Measurements from ENCODE around the gene PLIN4.
"Not testable (repeated sequence)": the region's sequence is repeated elsewhere in the genome, so short reads cannot be mapped to it uniquely, and the experiment has no call there.

PLIN4 gene, protein sequence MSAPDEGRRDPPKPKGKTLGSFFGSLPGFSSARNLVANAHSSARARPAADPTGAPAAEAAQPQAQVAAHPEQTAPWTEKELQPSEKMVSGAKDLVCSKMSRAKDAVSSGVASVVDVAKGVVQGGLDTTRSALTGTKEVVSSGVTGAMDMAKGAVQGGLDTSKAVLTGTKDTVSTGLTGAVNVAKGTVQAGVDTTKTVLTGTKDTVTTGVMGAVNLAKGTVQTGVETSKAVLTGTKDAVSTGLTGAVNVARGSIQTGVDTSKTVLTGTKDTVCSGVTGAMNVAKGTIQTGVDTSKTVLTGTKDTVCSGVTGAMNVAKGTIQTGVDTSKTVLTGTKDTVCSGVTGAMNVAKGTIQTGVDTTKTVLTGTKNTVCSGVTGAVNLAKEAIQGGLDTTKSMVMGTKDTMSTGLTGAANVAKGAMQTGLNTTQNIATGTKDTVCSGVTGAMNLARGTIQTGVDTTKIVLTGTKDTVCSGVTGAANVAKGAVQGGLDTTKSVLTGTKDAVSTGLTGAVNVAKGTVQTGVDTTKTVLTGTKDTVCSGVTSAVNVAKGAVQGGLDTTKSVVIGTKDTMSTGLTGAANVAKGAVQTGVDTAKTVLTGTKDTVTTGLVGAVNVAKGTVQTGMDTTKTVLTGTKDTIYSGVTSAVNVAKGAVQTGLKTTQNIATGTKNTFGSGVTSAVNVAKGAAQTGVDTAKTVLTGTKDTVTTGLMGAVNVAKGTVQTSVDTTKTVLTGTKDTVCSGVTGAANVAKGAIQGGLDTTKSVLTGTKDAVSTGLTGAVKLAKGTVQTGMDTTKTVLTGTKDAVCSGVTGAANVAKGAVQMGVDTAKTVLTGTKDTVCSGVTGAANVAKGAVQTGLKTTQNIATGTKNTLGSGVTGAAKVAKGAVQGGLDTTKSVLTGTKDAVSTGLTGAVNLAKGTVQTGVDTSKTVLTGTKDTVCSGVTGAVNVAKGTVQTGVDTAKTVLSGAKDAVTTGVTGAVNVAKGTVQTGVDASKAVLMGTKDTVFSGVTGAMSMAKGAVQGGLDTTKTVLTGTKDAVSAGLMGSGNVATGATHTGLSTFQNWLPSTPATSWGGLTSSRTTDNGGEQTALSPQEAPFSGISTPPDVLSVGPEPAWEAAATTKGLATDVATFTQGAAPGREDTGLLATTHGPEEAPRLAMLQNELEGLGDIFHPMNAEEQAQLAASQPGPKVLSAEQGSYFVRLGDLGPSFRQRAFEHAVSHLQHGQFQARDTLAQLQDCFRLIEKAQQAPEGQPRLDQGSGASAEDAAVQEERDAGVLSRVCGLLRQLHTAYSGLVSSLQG (N-terminal part only)

DNA sequence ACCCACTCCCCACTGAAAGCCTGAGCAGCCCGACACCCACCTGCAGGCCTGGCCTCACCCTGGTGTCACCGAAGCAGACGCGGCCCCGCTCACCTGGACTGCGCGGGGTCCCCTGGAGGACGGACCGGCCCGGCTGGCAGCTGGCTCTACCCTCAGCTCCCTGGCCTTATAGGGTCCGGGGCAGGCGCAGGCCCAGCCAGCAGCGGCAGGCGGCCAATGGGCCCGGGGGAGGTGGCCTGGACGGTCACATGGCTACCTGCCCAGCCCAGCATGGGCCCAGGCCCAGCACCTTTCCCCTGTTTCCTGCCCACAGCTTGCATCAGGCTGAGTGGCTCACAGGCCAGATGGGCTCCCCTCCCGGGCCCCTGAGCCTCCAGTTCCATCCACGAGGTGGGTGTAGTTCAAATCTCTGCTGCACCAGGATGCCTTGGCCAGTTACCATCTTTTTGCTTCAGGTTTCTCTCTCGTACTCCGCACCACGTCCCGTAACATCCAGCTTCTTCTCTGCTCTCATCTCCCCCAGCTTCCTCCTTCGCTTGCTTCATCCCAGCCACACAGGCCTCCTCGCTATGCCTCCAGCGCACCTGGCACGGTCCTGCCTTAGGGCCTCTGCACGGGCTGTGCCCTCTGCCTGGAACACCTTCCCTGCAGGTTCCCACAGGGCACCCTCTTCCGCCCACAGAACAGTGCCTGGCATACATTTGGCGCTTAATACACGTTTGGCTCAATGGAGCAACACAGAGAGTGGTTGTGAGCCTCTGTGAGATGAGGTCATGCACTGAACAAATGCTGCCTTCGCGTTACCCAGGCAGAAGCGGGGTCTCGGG lies at the start of gene PLIN4:
Gene PLIN4 (minus strand): TSS at position 142 of the 827 bp plus-strand sequence. CDS start 214 bp downstream, outside the sequence.
- no peak for DNase-seq

DNA sequence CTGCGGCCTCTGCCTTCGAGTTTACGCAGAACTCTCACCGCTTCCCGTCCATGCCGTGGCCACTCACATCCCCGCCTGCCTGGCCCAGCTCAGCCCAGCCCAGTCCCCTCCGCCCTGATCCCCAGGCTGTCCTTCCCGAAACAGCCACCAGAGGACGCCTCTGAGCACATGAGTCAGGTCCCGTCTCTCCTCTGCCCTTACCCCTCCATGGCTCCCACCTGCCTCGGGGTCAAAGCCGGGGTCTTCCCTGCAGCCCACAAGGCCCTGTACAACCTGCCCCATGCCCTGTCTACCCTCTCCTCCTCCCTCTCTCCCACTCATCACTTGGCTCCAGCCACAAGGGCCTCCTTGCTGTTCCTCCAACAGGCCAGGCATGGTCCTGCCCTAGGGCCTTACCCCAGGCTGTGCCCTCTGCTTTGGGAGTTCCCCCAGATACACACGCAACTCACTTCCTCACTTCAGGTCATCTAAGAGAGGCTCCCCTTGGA lies 49.3 kb upstream of the PLIN4 start:
- peak; percentile 53 for DNase-seq

DNA sequence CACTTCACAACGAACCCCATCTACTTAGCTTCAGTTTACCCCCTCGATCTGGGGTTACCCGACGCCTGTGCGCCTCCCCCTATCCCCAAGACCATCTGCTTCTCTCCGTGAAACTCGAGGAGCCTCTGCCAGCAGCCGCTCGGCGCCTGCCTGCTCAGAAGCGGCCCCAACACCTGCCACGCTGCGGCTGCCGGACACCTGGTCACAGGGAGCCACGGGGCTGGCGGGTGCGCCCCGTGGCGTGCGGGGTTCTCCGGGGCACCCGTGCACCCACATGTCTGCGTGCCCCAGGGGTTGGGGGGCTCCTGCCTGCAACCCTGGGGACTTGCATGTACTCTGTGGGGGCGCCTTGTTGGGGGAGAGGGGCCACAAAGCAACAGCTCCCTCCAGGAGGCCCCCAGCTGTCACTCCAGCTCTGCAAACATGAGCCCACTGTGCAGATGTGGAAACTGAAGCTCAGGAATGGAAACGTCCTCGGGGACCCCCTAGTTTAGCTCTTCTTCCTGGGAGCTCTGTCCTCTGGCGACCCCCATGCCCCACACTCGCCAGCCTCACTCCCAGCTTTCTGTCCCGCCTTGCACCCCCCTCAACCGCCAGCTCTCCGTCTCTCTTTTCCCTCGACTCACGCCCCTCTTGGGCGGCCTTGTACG lies 48.2 kb upstream of the PLIN4 start:
- no peak for DNase-seq

DNA sequence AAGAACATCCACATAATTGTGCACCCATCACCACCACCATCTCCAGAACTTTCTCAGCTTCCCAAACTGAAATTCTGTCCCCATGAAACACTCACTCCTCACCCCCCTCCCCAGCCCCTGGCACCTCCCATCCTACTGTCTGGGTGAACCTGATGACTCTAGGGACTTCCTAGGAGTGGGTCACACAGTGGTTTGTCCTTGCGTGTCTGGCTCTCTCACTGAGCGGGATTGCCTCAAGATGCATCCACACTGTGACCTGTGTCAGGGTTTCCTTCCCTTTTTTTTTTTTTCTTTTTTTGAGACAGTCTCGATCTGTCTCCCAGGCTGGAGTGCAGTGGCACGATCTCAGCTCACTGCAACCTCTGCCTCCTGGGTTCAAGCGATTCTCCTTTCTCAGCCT lies 45.3 kb upstream of the PLIN4 start:
- not testable (repeated sequence) for DNase-seq

DNA sequence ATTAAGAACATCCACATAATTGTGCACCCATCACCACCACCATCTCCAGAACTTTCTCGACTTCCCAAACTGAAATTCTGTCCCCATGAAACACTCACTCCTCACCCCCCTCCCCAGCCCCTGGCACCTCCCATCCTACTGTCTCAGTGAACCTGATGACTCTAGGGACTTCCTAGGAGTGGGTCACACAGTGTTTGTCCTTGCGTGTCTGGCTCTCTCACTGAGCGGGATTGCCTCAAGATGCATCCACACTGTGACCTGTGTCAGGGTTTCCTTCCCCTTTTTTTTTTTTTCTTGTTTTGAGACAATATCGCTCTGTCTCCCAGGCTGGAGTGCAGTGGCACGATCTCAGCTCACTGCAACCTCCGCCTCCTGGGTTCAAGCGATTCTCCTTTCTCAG lies 43.8 kb upstream of the PLIN4 start:
- not testable (repeated sequence) for DNase-seq

DNA sequence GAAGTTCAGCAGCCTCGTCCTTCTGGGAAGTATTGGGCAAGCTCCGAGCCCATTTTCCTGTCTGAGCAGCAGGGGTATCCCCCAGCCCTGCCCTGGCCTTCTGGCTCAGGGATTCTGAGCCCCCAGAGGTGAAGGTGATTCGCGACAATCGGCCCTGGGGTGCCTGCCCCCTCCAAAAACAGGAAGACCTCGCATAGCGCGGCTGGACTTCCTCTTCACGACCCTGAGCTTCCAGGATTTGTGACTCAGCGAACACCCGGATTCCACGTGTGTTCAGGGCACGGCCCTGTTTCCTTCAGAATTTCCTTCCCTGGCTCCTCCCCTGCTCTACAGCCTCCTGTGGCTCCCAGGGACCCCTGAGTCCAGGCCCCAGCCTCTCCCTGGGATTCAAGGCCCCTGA lies 41.3 kb upstream of the PLIN4 start, which contains the start of gene SEMA6B:
Gene SEMA6B (minus strand): TSS at position 116 of the 400 bp plus-strand sequence. CDS start 1,227 bp downstream, outside the sequence.
- no peak for DNase-seq

DNA sequence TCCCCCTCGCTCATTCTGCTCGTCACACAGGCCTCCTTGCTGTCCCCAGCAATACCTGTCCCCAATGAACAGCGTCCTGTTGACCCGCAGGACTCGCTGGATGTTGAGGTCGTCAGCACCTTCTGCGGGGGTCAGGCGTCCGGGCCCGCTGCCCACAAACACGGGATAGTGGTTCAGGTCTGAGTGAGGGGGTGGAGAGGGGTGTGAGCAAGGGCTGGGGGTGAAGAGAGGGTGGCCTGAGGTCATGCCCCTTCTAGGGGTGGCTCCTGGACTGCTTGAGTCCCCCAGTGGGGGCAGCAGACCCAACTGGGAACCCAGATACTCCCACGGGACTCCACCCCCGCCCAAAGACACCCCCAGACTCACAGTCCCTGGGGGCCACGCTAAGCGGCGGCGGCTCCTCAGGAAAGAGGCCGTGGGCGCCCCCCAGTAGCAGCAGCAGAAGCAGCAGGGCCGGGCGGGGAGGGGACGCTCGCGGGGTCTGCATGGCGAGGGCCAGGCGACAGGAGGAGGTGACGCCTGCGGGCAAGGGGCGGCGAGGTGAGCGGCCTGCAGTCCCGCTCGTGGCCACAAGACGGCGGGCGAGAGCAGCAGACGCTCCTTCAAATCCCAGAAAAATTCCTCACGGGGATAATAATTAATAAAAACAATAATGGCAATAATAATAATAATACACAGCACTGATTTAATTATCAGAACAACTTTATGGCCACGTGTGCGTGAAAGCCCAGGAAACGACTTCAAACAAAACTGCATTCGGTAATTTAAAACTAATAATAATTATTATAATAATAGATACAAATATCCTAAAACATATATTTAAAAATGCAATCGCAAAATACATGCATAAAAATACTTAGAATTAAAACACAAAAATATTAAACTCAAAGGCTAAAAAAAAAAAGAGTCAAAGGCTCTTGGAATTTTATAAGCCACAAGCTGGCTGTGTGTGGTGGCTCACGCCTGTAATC lies 40.0 kb upstream of the PLIN4 start:
- DNase-seq: peak; percentile 33

DNA sequence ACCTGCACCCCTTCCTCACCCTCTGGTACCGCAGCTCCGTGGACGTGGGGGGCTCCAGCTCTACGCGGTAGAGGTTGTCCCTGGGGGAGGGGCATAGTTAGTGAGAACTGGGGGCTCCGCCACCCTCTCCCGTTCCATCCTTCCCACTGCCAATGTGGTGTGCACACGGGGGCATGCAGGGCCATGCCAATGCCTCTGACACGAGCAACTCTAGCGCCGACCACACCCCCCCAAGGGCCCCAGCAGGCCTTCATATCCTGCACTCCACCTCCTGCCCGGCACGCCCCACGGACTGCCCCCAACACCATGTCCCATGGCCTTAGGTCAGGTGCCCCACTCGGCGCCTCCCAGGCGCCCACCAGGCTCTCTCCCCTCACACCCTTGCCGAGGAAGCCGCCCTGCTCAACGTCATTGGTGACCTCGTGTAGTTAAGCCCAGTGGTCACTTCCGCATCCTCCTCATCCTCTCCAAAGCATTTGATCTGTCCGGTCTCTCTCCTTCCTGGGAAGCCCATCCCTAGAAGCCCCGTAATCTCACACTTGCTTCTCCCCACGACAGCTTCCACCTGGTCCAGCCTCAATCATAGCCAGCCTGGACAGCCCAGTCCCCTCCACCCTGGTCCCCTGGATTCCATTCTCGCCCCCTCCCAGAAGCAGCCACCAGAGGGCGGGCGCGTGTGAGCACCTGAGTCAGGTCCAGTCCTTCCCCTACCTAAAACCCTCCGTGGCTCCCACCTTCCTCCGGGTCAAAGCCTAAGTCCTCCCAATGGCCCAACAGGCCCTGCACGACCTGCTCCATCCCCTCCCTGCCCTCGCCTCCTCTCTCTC lies 39.1 kb upstream of the PLIN4 start:
- DNase-seq: no peak

DNA sequence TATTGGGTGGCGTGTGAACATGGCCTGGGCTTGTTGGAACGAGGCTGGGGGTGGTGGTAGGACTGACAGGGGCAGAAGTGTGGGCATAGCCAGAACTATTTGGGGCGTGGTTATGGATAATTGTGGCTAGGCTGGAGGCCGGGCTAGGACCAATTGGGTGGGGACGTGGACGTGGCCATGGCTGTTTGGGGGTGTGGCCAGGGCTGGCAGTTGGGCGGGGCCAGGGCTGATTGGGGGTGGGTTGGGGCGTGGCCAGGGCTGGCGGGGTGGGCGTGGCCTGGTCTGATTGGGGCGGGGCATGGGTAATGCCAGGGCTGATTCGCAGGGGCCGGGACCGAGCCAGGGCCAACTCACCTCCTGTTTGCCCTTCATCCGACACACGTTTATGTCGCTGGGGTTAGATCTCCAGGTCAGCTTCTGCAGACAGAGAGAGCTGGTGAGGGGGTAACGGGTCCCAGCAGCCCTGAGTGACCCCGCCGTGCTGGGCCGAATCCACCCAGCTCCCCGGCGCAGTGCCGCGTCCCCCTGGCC lies 38.4 kb upstream of the PLIN4 start:
- peak; percentile 11 for DNase-seq

DNA sequence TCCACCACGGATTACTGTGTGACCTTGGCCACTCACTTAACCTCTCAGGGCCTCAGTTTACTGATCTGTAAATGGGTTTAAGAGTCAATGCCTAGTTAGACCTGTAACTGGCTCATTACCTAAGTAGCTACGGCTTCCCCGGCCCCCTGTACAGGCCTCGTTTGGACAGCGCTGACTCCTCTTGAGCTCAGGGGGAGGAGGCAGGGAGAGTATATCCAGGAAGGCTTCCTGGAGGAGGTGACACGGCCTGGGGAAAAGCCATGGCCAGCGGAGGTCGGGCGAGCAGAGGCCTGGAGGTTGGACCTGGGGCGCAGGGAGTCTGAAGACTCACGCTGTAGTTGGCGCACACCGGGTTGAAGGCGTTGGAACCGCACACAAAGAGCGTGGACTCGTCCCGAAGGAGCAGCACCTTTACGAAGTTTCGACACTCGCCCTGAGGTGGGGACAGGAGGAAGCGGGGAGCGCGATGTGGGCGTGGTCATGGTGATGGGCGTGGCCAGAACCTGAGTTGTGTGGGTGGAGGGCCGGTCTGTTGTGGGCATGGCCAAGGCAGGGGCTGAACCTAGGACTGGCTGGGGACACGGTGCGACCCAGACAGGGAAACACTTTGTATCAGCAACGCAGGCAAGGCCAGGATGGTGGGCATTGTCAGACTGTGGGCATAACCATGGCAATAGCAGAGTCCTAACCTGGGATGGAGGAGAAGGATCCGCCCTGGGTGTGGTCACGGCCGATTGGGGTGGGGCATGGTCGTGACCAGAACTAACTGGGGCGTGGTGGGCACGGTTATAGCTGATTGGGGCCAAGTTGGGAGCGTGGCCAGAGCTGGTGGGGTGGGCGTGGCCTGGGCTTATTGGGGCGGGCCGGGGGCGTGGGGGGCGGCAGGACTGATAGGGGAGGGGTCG lies 37.6 kb upstream of the PLIN4 start:
- no peak for DNase-seq

DNA sequence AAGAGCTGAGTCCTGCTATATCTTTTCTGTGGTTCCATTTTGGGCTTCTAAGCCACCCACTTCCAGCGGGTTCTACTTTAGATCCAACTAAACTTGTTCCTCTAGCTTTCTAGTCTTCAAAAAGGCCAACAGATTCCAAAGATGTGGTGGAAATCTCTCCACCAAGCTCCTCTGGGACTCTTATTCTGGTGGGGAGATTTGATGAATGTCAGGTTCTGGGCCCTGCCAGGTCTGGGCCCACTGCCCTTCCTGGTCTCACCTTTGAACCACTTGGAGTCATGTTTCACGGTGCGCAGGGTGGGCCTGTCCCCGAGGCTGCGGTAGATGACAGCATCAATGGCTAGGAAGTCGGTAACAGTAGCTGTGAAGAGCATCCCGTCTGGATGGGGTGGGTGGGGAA lies 36.4 kb upstream of the PLIN4 start:
- no peak for DNase-seq

DNA sequence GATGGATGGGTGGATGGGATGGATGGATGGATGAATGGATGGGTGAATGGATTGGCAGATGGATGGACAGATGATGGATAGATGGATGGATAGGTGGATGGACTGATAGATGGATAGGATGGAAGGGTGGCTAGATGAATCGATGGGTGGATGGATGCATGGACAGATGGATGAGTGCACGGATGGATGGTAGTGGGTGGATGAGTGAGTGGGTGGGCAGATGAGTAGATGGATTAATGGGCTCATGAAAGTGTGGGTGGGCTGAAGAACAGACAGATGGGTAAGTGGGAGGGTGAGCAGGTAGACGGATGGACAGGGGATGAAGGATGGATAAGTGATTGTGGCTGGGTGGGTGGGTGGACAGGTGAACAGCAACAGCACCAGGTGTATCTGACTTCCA lies 35.5 kb upstream of the PLIN4 start:
- no peak for DNase-seq

DNA sequence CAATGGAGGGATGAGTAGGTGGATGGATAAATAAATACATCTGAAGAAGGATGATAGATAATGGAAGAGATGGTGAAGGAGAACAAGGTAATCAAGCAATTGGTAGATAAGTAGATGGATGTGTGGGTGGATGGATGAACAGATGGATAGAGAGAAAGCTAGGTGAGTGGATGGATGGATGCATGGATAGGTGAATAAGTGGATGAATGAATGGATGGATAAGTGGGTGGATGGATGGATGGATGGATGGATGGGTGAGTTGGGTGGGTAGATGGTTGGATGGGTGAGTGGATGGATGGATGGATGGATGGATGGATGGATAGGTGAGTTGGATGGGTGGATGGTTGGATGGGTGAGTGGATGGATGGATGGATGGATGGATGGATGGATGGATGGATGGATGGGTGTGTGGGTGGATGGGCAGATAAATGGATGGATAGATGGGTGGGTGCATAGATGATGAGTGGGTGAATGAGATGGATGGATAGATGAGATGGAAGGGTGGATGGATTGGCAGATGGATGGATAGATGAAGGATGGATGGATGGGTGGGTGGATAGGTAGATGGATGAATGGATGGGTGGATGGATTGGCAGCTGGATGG lies 34.9 kb upstream of the PLIN4 start:
- no peak for DNase-seq

DNA sequence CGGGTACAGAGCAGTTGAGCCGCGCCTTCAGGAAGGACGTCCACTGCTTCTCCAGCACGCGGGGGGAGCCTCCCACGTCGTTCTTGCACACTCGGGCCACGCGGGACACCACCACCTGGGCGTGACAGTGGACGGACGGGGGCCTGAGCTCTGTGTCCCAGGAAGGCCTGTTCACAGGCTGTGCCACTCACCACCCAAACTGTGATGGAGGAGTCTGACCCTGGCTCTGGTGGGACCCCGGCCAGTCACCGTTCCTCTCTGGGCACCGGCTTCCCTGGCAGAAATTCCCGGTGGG lies 34.2 kb upstream of the PLIN4 start:
- no peak for DNase-seq

DNA sequence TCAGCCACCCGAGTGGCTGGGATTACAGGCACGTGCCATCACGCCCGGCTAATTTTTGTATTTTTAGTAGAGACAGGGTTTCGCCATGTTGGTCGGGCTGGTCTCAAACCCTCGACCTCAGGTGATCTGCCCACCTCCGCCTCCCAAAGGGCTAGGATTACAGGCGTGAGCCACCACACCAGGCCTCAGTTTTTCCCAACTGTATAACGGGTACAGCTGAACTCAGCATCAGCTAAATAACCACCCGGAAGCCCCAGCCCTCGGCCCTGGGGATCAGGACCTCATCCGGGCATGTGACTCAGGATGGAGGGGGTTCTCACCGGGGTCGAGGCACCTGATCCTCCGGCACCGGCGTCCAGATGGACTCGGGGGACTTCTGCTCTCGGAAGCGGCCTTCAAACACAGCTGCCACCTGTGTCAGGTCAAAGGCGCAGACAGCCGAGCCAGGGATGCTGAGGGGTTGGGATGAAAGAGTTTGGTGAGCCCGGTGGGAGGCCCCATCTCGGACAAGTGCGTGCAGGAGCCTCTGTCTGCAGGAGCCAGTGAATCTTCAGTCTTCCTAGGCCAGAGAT lies 32.3 kb upstream of the PLIN4 start:
- DNase-seq: no peak

DNA sequence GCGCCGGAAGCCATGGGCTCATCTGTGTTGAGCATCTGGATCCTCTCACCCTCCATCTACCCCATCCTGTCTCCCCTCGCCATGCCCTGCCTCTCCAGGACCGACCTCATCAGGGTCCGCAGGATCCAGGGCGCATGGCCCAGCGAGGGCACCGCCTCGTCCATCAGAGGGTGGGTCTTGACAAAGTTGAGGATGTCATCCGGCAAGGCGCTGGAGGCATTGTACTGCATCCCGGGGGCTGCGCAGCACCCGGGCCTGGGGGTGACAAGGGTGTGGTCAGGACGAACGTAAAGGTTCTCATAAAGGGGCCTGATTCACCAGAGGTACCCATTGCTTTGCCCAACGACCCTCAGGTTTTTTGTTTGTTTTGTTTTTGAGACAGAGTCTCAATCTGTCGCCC lies 31.7 kb upstream of the PLIN4 start:
- no peak for DNase-seq

DNA sequence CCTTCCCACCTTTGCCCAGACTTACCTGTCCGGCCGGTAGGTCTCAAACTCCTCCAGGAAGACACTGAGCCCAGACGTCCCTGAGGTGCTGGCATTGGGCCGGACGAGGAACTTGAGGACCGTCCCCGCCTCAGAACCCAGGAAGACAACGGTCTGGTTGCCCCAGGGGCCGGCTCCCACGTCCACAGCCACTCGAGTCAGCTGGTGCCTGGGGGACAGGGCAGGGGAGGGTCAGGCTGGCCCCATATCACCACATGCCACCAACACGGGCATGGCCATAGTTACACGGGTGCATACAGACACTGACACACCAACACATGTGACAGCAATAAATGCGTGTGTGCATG lies 29.9 kb upstream of the PLIN4 start:
- DNase-seq: no peak

Measured in stimulated activated CD4-positive, alpha-beta T cell treated with anti-CD3 and anti-CD28 coated beads, Interleukin-12 subunit alpha, Interleukin-12 subunit beta, amount 100 ng/mL, for 4 hours (primary cell).